HG02610 (cell line): ENCODE results near the gene DCTN2.
A peak's percentile ranks its signal among the peaks of the same experiment; 100 is the strongest.
"Not testable (repeated sequence)": the region's sequence is repeated elsewhere in the genome, so short reads cannot be mapped to it uniquely, and the experiment has no call there.

Experiments
- ATAC-seq: cut with Tn5 transposase; IDR thresholded peaks from one replicate; pipeline ENCODE4 v1.9.1; 2021; ENCODE audit warnings: mild to moderate bottlenecking, moderate library complexity; ENCODE audit not compliant: unreplicated experiment

The DCTN2 gene

GRCh38 chr12:57495051-57495701, 51.8 kb downstream of the DCTN2 start:
- not testable (repeated sequence) for ATAC-seq

- ATAC-seq, result no peak
Measured at GRCh38 chr12:57491393-57492280, 55.4 kb downstream of the DCTN2 start.

DNA sequence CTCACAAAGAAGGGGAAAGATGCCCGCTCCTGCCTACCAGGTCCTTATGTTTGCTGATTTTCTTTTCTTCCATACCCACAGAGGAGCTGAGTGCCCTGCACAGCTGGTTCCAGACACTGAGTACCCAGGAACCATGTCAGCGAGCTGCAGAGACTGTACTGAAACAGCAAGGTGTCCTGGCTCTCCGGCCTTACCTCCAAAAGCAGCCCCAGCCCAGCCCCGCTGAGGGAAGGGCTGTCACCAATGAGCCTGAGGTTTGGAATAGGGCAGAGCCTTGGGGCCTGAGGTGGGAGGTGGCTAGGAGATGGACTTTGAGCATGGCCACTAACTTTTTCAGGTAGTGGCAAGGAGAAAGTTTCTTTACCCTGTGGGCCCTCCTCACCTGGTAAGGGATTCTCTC, 56.9 kb downstream of the DCTN2 start:
- no peak for ATAC-seq

DNA sequence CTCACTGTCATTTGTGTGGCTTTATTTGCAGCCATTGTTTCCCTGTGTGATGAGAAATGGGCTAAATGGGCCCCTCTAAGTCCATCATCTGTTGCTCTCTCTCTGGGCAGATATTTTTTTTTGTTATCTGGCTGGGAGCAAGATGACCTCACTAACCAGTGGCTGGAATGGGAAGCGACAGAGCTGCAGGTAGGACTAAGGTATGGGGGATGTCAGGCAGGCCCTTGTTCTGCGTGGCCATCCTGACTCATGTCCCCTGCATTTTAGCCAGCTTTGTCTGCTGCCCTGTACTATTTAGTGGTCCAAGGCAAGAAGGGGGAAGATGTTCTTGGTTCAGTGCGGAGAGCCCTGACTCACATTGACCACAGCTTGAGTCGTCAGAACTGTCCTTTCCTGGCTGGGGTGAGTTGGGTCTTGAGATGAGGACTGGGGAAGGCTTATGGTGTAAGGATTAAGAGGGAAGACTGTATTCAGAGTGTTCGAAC, 57.8 kb downstream of the DCTN2 start:
- ATAC-seq, result no peak

- ATAC-seq, result no peak
Measured at GRCh38 chr12:57488402-57489156, 58.4 kb downstream of the DCTN2 start.

DNA sequence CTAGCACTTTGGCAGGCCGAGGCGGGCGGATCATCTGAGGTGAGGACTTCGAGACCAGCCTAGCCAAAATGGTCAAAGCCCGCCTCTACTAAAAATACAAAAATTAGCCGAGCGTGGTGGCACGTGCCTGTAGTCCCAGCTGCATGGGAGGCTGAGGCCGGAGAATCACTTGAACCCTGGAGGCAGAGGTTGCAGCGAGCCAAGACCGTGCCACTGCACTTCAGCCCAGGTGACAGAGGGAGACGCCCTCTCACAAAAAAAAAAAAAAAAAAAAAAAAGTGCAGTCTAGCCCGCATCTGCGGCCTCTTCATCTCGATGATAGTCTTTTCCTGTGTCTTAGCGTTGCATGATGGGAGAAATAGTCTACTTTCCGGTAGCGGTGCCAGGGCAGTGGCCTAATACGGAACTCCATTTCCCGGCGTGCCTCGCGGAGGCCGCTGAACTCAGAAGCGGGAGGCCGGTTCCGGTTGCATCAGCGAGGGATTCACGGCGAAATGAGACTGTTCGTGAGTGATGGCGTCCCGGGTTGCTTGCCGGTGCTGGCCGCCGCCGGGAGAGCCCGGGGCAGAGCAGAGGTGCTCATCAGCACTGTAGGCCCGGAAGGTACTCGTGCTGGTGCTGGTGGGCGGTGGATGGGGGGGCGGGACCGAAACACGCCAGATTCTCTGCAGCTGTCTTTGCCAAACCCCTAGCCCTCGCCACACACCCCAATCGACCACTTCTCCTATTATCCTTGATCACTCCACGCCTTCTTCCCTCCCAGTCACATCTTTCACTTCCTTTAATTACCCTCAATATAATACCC, 59.2 kb downstream of the DCTN2 start, which contains the start of gene MARS1:
Gene MARS1 (plus strand): TSS at position 472 of the 805 bp plus-strand sequence. CDS start 23 bp downstream, at position 495.
- peak; percentile 97 for ATAC-seq

GRCh38 chr12:57487055-57487596, 59.9 kb downstream of the DCTN2 start:
- no peak for ATAC-seq

- no peak for ATAC-seq
Measured at GRCh38 chr12:57485695-57486094, 61.3 kb downstream of the DCTN2 start.

DNA sequence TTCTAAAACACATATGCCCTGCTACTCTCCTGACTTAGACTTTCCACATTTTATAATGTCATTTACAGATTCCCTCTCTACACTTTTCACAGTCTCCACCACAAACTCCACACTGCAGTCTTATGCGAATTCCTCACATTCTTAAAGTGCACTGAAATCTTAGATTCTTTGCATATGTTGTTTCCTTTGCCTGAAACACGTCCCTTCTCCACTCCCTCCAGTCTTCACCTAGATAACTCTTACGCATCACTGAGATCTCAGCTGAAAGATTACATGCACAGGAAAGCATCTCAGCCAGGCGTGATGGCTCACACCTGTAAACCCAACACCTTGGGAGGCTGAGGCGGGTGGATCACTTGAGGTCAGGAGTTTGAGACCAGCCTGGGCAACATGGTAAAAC, 63.5 kb downstream of the DCTN2 start:
- ATAC-seq, result no peak

DNA sequence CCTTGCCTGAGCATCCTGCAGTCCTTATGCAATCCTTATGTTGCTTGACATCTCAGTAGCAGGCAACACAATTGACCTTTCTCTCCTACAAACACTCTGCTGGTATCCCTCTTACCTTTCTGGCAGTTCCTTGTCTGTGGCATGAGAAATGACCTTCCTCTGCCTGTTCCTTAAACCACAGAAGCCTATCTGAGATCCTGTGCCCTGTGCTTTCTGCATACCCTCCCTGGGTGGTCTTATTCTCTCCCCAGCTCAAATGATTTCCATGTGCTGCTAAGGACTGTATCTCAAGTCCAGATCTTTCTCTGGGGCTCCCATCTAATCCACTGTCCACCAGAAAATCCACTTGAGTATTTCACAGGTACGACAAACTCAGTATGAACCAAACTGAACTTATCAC, 65.3 kb downstream of the DCTN2 start:
- ATAC-seq, result no peak
